Tibial artery (tissue), 4 donors: ENCODE data around the gene BEAN1.

ENCODE experiments used
- DNase-seq, 2 donors: peaks; one replicate each; pipeline ENCODE4 v3.0.0-alpha.2; 2019
- H3K27ac ChIP-seq, 2 donors: fragments of 200-600 bp; sonication (generic) in 1 of 2; 1 replicate in 1 of 2; 2 replicates in 1 of 2; pipeline ENCODE4 v1.5.1; 2018 to 2019; ENCODE audit warnings: mild to moderate bottlenecking in 1 of 2
- H3K27me3 ChIP-seq, 2 donors: fragments of 200-600 bp; sonication (generic) in 1 of 2; one replicate each; pipeline versions ENCODE4 v1.5.1 to v1.6.0; 2016 to 2019
- H3K36me3 ChIP-seq, 3 donors: fragments of 200-600 bp; sonication (generic) in 2 of 3; one replicate each; pipeline ENCODE4 v1.5.1; 2016 to 2019; ENCODE audit warnings: mild to moderate bottlenecking in 2 of 3
- H3K4me1 ChIP-seq, 4 donors: fragments of 200-600 bp; sonication (generic) in 2 of 4; 1 replicate in 3 of 4; 2 replicates in 1 of 4; pipeline ENCODE4 v1.5.1; 2016 to 2019
- H3K4me3 ChIP-seq, 2 donors: fragments of 200-600 bp; sonication (generic) in 1 of 2; 1 replicate in 1 of 2; 2 replicates in 1 of 2; pipeline ENCODE4 v1.5.1; 2018 to 2019; ENCODE audit warnings: mild to moderate bottlenecking in 2 of 2
- H3K9me3 ChIP-seq, 3 donors: fragments of 200-600 bp; sonication (generic) in 1 of 3; one replicate each; pipeline ENCODE4 v1.5.1; 2016 to 2019
- intact Hi-C: fragments of 100-400 bp; cut with DNase I; formaldehyde crosslinking; loops from one replicate; pipeline ENCODE4 v1.15.0; 2023; ENCODE audit warnings: low total_unique reads
- TF ChIP-seq, protein P1 (sequence below), 2 experiments: fragments of 200-600 bp in 1 of 2; fragments of 450-650 bp in 1 of 2; IDR thresholded peaks; one replicate each; pipeline ENCODE4 v1.5.1; 2017 to 2019; ENCODE audit warnings: antibody characterized with exemption in 2 of 2, mild to moderate bottlenecking in 1 of 2, moderate library complexity in 1 of 2

Gene BEAN1

DNA sequence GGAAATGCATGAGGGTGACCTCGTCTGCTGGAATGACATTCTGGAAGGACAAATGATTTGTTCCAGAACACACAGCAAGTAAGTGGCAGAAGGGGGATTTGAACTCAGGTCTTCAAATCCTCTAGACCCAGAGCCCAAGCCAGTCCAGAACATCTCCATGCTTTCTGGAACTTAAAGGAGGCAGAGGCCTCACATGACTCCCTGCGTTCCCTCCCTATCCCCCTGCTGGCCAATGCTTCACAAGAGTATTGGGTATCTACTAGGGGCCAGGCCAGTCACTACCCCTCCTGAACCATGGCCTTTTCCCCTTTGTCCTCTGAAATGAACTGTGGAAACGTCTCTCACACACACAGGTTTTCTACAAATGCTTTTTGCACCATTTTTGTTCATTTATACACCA, 7.6 kb upstream of the BEAN1 start:
- no peak overlapping the region for H3K4me3 ChIP-seq
- no peaks in the 10 kb centered on the region for H3K4me1 ChIP-seq
- no peak for DNase-seq
- intact Hi-C loops: no loop called here
- no peak overlapping the region for H3K27ac ChIP-seq
- H3K36me3 ChIP-seq: no peaks in the 10 kb centered on the region
- no peaks in the 10 kb centered on the region for H3K9me3 ChIP-seq
- TF ChIP-seq, protein P1, sequence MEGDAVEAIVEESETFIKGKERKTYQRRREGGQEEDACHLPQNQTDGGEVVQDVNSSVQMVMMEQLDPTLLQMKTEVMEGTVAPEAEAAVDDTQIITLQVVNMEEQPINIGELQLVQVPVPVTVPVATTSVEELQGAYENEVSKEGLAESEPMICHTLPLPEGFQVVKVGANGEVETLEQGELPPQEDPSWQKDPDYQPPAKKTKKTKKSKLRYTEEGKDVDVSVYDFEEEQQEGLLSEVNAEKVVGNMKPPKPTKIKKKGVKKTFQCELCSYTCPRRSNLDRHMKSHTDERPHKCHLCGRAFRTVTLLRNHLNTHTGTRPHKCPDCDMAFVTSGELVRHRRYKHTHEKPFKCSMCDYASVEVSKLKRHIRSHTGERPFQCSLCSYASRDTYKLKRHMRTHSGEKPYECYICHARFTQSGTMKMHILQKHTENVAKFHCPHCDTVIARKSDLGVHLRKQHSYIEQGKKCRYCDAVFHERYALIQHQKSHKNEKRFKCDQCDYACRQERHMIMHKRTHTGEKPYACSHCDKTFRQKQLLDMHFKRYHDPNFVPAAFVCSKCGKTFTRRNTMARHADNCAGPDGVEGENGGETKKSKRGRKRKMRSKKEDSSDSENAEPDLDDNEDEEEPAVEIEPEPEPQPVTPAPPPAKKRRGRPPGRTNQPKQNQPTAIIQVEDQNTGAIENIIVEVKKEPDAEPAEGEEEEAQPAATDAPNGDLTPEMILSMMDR (IDR thresholded peaks at IDR 0.05): no peak
- peaks cover 0 to 20% of the 10 kb centered on the region in 2 donors for H3K27me3 ChIP-seq

DNA sequence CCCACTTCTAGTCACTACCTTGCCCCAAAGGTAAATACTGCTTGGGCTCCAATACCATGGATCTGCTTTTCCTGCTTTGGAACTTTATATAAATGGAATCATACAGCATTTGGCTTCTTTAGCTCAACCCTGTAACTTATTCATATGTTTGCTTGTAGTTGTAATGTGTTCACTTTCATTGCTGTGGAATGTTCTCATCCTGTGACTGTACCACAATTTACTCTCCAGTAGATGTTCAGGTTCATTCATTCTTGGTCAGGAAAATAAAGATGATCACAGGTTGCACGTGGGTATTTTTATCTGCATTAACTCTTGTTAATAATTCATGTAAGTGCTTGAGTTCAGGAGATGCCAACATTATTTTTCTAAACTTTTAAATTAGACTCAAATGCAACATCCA, 6.7 kb upstream of the BEAN1 start:
- Histone ChIP-seq H3K4me1 (no peaks in the 10 kb centered on the region), H3K9me3 (no peaks in the 10 kb centered on the region), H3K27me3 (peaks cover 0 to 20% of the 10 kb centered on the region in 2 donors), H3K4me3 (no peak overlapping the region), H3K27ac (no peak overlapping the region), H3K36me3 (no peaks in the 10 kb centered on the region)
- DNase-seq: no peak
- TF ChIP-seq, protein P1 (IDR thresholded peaks at IDR 0.05): no peak
- intact Hi-C loops: loop anchor here (10.0 kb wide), 1 partner anchor 434 kb away; no protein-coding TSS in a partner anchor

DNA sequence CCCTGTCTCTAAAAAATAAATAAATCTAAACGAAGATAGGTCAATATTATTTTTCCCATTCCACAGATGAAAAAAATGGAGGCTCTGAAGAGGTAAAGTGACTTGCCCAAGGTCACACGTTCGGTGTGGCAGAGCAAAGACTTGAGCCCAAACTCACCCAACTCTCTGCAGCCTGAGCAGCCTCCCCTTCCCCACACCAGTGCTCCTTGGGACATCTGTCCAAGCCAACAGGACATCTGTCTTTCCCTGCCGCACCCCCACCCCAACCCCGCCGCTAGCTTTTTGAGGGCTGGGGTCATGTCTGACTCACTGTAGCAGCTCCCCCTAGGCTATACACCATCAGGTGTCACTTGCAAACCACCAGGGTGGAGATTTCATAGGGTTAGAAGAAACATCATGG, 5.2 kb upstream of the BEAN1 start:
- peak in 1 of 2 donors; percentile 35 for DNase-seq
- intact Hi-C loops: loop anchor here (10.0 kb wide), 1 partner anchor 433 kb away; no protein-coding TSS in a partner anchor
- Histone ChIP-seq H3K27ac (no peak overlapping the region), H3K9me3 (no peaks in the 10 kb centered on the region), H3K36me3 (no peaks in the 10 kb centered on the region), H3K4me3 (no peak overlapping the region), H3K27me3 (peaks cover 0 to 30% of the 10 kb centered on the region in 2 donors), H3K4me1 (peaks cover 0 to 9% (median 6%) of the 10 kb centered on the region in 4 donors)
- TF ChIP-seq, protein P1 (IDR thresholded peaks at IDR 0.05): no peak

DNA sequence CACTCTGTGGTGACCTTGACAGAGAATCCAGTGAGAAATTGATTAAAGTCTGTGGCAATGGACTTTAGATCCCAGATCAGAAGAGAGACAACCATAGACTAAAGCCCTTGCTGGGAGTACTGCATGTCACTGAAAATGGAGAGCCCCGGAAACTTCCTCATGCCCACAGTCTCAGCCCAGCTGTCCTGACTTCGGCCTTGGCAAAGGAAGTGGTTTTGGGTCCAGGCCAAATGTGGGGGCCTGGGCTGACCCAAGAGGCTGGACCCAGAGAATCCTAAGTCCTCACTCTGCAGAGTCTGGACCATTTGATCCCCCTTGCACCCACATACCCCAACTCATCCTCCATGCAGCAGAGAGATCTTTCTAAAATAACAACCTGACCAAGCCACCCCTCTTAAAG, 4.7 kb upstream of the BEAN1 start:
- TF ChIP-seq, protein P1 (IDR thresholded peaks at IDR 0.05): no peak
- Histone ChIP-seq H3K36me3 (no peaks in the 10 kb centered on the region), H3K27ac (no peak overlapping the region), H3K4me3 (no peak overlapping the region), H3K27me3 (peaks cover 0 to 33% of the 10 kb centered on the region in 2 donors), H3K4me1 (peaks cover 0 to 12% (median 9%) of the 10 kb centered on the region in 4 donors), H3K9me3 (no peaks in the 10 kb centered on the region)
- intact Hi-C loops: loop anchor here (10.0 kb wide), 1 partner anchor 432 kb away; no protein-coding TSS in a partner anchor
- DNase-seq: peak in 1 of 2 donors; percentile 61

DNA sequence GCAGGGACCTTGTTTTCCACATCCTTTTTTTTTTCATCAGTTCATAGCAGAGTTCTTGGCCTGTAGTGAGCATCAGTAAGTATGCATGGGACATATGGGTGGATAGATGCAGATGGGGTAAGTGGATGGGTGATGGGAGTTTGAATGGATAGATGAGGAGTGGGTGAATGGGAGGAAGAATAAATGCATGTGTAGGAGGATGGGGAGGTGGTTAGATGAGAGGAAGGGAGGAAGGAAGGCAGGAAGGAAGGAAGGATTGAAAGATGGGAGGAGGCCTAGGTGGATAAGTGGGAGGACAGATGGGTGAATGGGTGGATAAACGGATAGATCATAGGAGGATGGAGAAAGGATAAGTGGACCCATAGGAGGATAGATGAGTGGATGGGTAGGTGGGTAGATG, 3.9 kb upstream of the BEAN1 start:
- Histone ChIP-seq H3K27ac (no peak overlapping the region), H3K4me1 (peaks cover 0 to 20% (median 17%) of the 10 kb centered on the region in 4 donors), H3K4me3 (no peak overlapping the region), H3K36me3 (no peaks in the 10 kb centered on the region), H3K9me3 (no peaks in the 10 kb centered on the region), H3K27me3 (peaks cover 0 to 34% of the 10 kb centered on the region in 2 donors)
- intact Hi-C loops: loop anchor here (10.0 kb wide), 1 partner anchor 432 kb away; no protein-coding TSS in a partner anchor
- no peak for DNase-seq
- TF ChIP-seq, protein P1 (IDR thresholded peaks at IDR 0.05): no peak
